Stimulated activated CD4-positive, alpha-beta T cell treated with anti-CD3 and anti-CD28 coated beads, TNF-alpha, amount 100 ng/mL, for 48 hours (primary cell): Measurements from ENCODE around the gene TNFRSF4.

Experiments
- DNase-seq, 3 donors: peaks; one replicate each; pipeline ENCODE4 v3.0.0-alpha.2; 2020; ENCODE audit warnings: low read depth in 3 of 3

TNFRSF4 gene

GRCh38 chr1:1245178-1245816 is 31.3 kb upstream of the TNFRSF4 start:
- no peak for DNase-seq

DNA sequence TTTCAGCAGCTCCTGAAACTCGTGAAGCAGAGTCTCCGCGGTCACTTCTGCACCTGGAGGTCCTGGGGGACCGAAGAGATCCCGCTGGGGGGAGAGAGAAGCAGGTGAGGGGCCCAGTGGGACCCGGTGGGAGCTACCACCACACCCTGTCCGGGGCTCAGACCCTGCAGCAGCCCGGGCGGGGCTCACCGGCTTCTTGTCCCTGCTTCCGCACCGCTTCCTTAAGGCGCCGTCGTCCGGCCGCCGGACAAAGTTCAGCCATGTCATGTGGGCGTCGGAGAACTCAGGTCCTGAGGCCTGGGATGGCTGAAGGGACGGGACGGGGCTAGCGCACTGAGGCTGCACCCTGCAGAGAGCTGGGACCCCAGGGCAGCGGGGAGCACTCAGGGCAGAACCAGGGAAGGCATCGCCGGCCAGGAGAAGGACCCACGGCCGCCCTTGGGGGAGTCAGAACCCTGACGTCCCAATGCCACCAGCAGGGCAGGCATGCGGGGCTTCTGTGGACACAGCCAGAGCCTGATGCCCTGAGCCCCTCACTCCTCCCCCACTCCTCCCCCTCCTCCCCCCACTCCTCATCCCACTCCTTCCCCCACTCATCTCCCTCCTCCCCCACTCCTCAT is 30.3 kb upstream of the TNFRSF4 start:
- DNase-seq: no peak

DNA sequence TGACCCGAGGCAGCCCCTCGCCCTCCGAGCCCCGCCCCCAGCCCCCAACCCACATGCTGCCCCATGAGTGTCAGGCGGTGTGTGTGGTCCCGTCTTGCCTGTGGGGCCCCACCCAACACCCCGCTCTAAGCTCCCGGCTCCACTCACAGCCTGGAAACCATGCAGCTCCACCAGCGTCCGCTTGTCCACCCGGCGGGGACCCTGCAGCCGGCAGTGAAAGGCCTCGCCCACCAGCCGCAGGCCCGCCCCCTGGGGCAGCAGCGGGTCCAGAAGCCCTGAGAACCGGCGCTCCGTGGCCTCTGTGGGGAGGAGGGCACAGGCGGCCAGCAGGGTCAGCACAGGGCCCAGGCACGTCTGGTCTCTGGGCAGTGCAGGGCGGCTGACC is 29.8 kb upstream of the TNFRSF4 start:
- no peak for DNase-seq

- no peak for DNase-seq
Measured at GRCh38 chr1:1243266-1243660, 29.3 kb upstream of the TNFRSF4 start.

DNA sequence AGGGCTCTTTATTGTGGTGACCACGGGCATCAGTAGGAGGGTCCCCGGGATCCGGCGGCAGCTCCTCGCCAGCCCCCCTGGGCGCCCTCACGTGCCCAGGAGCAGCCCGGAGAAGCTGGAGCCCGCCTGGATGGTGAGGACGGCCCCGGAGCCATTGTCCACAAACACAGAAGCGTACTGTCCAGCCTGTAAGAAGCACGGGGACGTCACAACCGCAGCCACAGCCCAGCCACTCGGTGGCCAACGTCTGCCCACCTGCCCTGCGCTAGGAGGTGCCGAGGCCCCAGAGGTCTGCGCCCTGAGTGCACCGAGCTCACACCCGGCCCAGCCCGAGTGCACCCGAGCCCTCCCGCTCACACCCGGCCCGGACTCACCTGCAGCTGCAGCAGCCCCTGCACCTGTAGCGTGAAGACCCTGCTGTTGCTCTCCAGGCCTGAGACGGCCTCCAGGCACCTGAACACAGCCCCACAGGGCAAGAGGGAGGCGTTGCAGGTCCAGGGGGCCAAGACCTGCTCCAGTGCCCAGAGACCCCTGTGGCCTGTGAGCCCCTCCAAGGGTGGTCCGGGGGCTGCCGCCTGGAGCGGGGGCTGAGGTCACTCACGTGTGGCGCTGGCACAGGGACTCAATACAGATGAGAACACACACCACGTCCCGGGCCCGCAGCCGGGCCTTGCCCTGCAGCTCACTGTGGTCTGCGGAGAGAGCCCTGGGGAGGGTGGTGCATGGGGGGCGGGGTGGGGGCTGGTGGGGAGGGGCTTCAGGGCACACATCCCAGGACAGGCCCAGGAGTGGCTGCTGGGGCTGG is 28.7 kb upstream of the TNFRSF4 start:
- no peak for DNase-seq

DNA sequence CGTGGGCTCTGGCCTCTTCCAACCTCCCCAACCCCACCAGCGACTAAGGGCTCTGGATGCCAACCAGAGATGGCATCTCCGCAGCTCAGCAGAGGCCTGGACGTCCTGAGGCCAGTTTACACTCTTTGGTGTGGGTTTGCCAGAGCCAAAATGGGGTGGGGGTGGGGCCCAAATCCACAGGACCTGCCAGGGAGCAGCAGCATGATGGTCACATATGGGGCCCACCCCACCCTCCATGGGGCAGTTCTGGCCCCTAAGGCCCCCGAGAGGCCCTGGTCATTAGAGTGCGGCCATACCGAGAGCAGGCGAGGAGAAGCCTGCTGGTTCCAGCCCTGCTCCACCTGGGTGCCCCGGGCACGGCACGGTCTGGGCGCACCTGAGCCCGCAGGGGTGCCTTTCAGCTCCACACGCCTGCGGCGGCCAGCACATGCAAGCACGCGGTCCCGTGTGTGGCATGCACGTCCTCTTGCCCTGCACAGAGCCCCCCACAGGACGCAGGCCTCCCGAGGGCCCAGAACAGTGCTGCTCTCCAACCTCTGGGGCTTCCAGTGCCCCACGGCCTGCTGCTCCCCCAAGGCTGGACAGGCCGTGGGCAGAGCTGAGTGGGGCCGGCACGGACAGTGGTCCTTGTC is 27.8 kb upstream of the TNFRSF4 start:
- DNase-seq: no peak

DNA sequence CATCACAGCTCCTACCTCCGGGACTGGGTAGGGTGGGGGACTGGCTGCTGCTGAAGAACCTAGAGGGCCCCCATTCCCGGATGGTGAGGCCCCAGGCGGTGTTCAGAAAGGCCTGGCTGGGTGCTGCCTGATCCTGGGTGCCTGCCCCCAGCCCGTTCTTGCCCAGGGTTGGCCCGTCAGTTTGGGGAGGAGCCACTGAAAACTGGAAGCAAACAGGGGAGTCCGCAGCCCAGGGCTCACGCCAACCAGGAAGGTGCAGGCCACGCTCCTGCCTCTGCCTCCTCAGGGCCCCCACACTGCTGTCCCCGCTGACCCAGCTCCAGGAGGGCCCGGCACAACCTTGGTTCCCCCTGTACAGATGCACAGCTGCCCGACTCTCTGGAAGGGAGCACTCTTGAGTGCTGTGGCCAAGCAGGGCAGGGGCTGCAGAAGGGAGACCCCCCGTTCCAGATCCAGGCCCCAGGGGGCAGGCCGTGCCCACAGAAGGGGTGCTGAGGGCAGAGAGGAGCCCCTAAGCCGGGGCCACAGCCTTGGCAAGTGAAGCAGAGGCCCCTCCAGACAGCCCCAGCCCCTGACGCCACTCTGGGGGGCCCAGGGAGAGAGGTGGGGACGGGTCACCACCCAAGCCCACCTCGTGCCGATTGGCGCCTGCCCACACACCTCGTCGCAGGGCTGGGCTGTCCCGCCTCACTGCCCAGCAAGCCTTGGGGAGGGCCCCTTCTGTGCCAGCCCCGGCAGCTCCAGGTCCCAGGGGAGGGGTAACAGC is 27.1 kb upstream of the TNFRSF4 start:
- no peak for DNase-seq

- no peak for DNase-seq
Measured at GRCh38 chr1:1240348-1240732, 26.4 kb upstream of the TNFRSF4 start.

- DNase-seq: no peak
Measured at GRCh38 chr1:1239614-1240347, 25.8 kb upstream of the TNFRSF4 start.

GRCh38 chr1:1239227-1239613 is 25.3 kb upstream of the TNFRSF4 start:
- no peak for DNase-seq

DNA sequence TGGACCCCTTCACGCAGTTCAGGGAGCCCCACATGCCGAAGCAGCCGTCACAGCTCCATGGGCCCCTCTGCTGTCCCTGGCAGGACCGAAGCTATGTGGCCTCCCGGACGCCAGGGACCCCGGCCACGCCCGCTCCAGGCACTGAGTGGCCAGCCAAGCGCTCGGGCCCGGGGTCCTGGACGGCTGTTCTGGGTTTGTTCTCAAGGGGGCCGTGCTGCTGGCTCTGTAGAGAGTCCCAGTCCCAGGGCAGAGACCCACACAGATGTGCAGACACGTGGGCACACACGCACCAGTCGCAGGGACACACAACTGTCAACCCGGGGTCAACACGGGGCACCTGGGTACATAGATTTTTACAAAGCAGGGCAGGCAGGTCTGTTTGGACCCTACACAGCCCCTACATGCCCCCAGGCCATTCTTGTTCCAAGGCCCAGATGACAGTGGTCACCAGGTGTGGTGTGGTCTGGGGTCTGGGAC is 24.8 kb upstream of the TNFRSF4 start:
- no peak for DNase-seq

GRCh38 chr1:1237874-1238701 is 24.1 kb upstream of the TNFRSF4 start:
- DNase-seq: no peak

- DNase-seq: no peak
Measured at GRCh38 chr1:1236945-1237873, 23.3 kb upstream of the TNFRSF4 start.

DNA sequence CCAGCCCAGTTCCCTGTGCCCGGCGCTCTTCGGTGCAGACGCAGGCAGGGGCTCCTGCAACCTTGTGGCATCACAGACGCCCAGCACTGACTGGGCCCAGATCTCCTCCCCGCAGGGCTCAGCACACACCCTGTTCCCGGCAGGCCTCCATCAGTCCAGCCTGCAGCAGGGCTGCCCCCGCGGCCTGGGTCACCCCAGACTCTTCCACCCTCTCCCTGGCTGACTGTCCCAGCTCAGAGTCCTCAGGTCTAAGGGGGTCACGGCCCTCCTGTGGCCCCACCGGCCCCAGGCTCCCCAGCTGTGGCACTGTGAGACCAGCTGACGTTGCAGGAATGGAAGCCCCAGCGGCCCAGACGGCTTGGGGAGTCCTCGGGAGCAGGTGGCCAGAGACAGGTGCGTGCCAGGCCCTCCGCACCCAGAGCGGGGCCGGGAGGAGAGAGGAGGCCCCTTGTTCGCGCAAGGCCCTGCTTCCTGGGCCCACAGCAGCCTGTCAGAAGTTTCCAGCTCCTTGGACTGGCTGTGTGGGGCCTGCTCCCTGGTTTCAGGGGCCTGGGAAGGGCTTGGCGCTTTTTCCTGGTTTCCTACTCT is 22.3 kb upstream of the TNFRSF4 start:
- DNase-seq: no peak

GRCh38 chr1:1235016-1235744 is 21.2 kb upstream of the TNFRSF4 start:
- no peak for DNase-seq

DNA sequence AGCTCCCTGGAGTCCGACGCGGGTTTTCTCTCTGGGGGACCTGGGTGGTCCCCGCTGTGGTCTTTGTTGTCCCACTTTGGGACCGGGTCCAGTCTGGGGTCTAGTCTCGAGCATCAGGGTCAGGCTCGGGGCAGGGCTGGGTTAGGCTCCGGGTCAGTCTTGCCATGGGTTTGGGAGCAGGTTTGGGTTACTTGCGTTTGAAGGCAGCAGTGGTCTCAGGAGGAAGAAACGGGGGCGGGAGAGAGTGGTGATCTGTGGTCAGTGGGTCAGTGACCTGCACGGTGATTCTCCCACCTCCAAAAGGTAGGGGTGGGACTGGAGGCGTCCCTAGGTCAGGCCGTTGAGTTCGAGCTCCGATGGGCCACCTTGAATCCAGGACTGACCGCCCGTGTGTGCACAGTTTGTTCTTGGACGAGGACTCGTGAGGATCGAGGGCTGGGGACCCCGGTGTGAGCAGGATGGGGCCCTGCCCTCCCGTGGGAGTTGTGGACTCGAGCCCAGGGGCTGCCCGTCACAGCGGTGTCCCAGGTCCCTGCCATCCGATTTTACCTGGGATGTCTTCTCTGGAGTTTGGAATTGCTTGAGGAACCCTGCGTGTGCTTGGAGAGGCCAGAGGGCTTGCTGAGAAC is 20.3 kb upstream of the TNFRSF4 start:
- DNase-seq: no peak

GRCh38 chr1:1233567-1233892 is 19.6 kb upstream of the TNFRSF4 start:
- DNase-seq: no peak
